SK-N-SH (cell line): ENCODE results near the gene POLA1. TPM values are rescaled to one million over a fixed set of nuclear protein-coding genes. Genes with fewer than 3 reads are reported as not detected.

Experiments
- CTCF ChIA-PET: fragments of 300-600, 350-600 bp; formaldehyde crosslinking; extraction: SDS; loops from one replicate; lab custom pipeline; 2021; lab: Yijun Ruan, JAX
- POLR2A ChIA-PET: fragments of 350-600 bp; sonication (Branson Sonifier 250); formaldehyde crosslinking; extraction: SDS; loops from one replicate; lab custom pipeline; 2020; ENCODE audit warnings: antibody characterized with exemption, inconsistent platforms; lab: Yijun Ruan, JAX
- DNase-seq: peaks from one replicate; pipeline ENCODE4 v3.0.0; 2012
- H2AFZ ChIP-seq: fragments of 200-600 bp; sonication (generic); 2 replicates; pipeline ENCODE4 v1.8.1; 2016; ENCODE audit warnings: antibody characterized with exemption, mild to moderate bottlenecking, low read depth
- H3F3A ChIP-seq: fragments of 200-600 bp; sonication (generic); replicated peaks from 2 replicates; pipeline ENCODE3; 2016; ENCODE audit warnings: antibody characterized with exemption, mild to moderate bottlenecking; ENCODE audit not compliant: insufficient read depth
- H3K27ac ChIP-seq, 2 experiments: fragments of 200-500 bp in 1 of 2; fragments of 200-600 bp in 1 of 2; sonication (Bioruptor generic) in 1 of 2; sonication (generic), shearing (Covaris generic) in 1 of 2; 2 replicates each; pipeline versions ENCODE4 v1.5.1 to v1.6.1; 2014 to 2016; ENCODE audit warnings: low read depth in 2 of 2, inconsistent platforms in 1 of 2, low read length in 1 of 2, mild to moderate bottlenecking in 1 of 2, mixed read lengths in 1 of 2
- H3K27me3 ChIP-seq: fragments of 200-600 bp; sonication (generic), shearing (Covaris generic); 2 replicates; pipeline ENCODE4 v1.6.1; 2016; ENCODE audit warnings: mixed run types; ENCODE audit not compliant: insufficient read depth
- H3K36me3 ChIP-seq, 2 experiments: fragments of 200-500 bp in 1 of 2; fragments of 200-600 bp in 1 of 2; sonication (Bioruptor generic) in 1 of 2; sonication (generic) in 1 of 2; replicated peaks in 1 of 2; 2 replicates each; pipeline versions ENCODE3 to v1.5.1; 2014 to 2016; ENCODE audit warnings: low read length in 1 of 2, mild to moderate bottlenecking in 1 of 2; ENCODE audit not compliant: insufficient read depth in 2 of 2, control insufficient read depth in 1 of 2
- H3K4me1 ChIP-seq, 2 experiments: fragments of 200-500 bp in 1 of 2; fragments of 200-600 bp in 1 of 2; sonication (Bioruptor generic) in 1 of 2; sonication (generic), shearing (Covaris generic) in 1 of 2; 2 replicates each; pipeline versions ENCODE4 v1.5.1 to v1.6.1; 2014 to 2016; ENCODE audit warnings: low read depth in 1 of 2, low read length in 1 of 2, mixed run types in 1 of 2; ENCODE audit not compliant: insufficient read depth in 2 of 2, control insufficient read depth in 1 of 2
- H3K4me2 ChIP-seq: fragments of 200-600 bp; sonication (generic), shearing (Covaris generic); 2 replicates; pipeline ENCODE4 v1.6.1; 2017; ENCODE audit warnings: mixed run types
- H3K4me3 ChIP-seq, 2 experiments: fragments of 200-500 bp in 1 of 2; fragments of 200-600 bp in 1 of 2; sonication (Bioruptor generic) in 1 of 2; sonication (generic), shearing (Covaris generic) in 1 of 2; 2 replicates each; pipeline versions ENCODE4 v1.5.1 to v1.8.1; 2014 to 2016; ENCODE audit warnings: low read depth in 2 of 2, inconsistent platforms in 1 of 2, low read length in 1 of 2, mild to moderate bottlenecking in 1 of 2, mixed read lengths in 1 of 2, moderate library complexity in 1 of 2
- H3K79me2 ChIP-seq: fragments of 200-600 bp; sonication (generic); 2 replicates; pipeline ENCODE4 v1.8.1; 2017; ENCODE audit warnings: mild to moderate bottlenecking; ENCODE audit not compliant: insufficient read depth
- H3K9ac ChIP-seq: fragments of 200-600 bp; sonication (generic); 2 replicates; pipeline ENCODE4 v1.6.1; 2017; ENCODE audit warnings: mixed run types
- H3K9me2 ChIP-seq: fragments of 200-600 bp; sonication (generic); 2 replicates; pipeline ENCODE4 v1.6.1; 2017; ENCODE audit warnings: mixed run types
- H3K9me3 ChIP-seq: fragments of 200-600 bp; sonication (generic); 2 replicates; pipeline ENCODE4 v1.6.1; 2017; ENCODE audit warnings: mixed run types, mild to moderate bottlenecking, moderate library complexity
- H4K20me1 ChIP-seq: fragments of 200-600 bp; sonication (generic); 2 replicates; pipeline ENCODE4 v1.6.1; 2017; ENCODE audit warnings: mild to moderate bottlenecking, mixed run types; ENCODE audit not compliant: insufficient read depth
- EP300 ChIP-seq, 2 experiments: IDR thresholded peaks; 2 replicates each; pipeline versions ENCODE4 v1.4.0 to v1.6.1; 2012; ENCODE audit warnings: borderline replicate concordance in 1 of 2, low read depth in 1 of 2, low read length in 1 of 2
- MXI1 ChIP-seq: IDR thresholded peaks from 2 replicates; pipeline ENCODE4 v1.6.1; 2012; ENCODE audit warnings: mild to moderate bottlenecking, low read depth, low read length, improper control_type of control experiment
- NRF1 ChIP-seq: IDR thresholded peaks from 2 replicates; pipeline ENCODE4 v1.6.1; 2012; ENCODE audit warnings: low read depth, mild to moderate bottlenecking, low read length
- POLR2AphosphoS5 ChIP-seq: IDR thresholded peaks from 2 replicates; pipeline ENCODE4 v1.6.1; 2012; ENCODE audit warnings: low read depth, low read length
- RCOR1 ChIP-seq: fragments of 150-350 bp; IDR thresholded peaks from 2 replicates; pipeline ENCODE4 v1.6.1; 2017; ENCODE audit warnings: antibody characterized with exemption, low read length
- REST ChIP-seq: IDR thresholded peaks from 2 replicates; pipeline ENCODE4 v1.6.1; 2012; ENCODE audit warnings: mild to moderate bottlenecking, low read depth, low read length, moderate library complexity
- WGBS: methylation state at CpG from one replicate; pipeline ENCODE4 v1.1.6; 2017; ENCODE audit warnings: low lambda C conversion rate; 5-methylcytosine and 5-hydroxymethylcytosine counted together
- polyA plus RNA-seq, 3 experiments: library from polyadenylated mRNA; depleted of rRNA; stranded (reverse); fragments of >200 nt; gene quantifications; 2 replicates each; pipeline ENCODE4 v1.2.3, GENCODE V29; 2012
- TF ChIP-seq, protein P1 (sequence below): IDR thresholded peaks from 2 replicates; pipeline ENCODE4 v1.4.0; 2012; ENCODE audit warnings: low read depth, borderline replicate concordance
- TF ChIP-seq, protein P2 (sequence below): fragments of 150-350 bp; IDR thresholded peaks from 2 replicates; pipeline ENCODE4 v1.6.1; 2017; ENCODE audit warnings: antibody characterized with exemption, low read length, low read depth, borderline replicate concordance
- TF ChIP-seq, protein P3 (sequence below): fragments of 150-350 bp; IDR thresholded peaks from 2 replicates; pipeline ENCODE4 v1.6.1; 2016; ENCODE audit warnings: mild to moderate bottlenecking, low read depth, low read length
- TF ChIP-seq, protein P4 (sequence below): IDR thresholded peaks from 2 replicates; pipeline ENCODE4 v1.4.0; 2012; ENCODE audit warnings: low read depth

POLA1 gene
- polyA plus RNA-seq, 1 of the 3 experiments (the other 2 are of a cell fraction) = 2.8 TPM

GRCh38 chrX:24874604-24875247 lies 181.0 kb downstream of the POLA1 start:
- H3K4me2 ChIP-seq = no peak overlapping the region
- 49% methylated on average over 7 of the region's 7 CpGs for WGBS
- H4K20me1 ChIP-seq = no peaks in the 10 kb centered on the region
- no peaks in the 10 kb centered on the region for H3F3A ChIP-seq
- no peaks in the 10 kb centered on the region for H3K36me3 ChIP-seq
- no peak overlapping the region for H3K4me3 ChIP-seq
- ChIA-PET CTCF (no interaction called here), POLR2A (no interaction called here)
- DNase-seq = no peak
- no peak overlapping the region for H2AFZ ChIP-seq
- no peaks in the 10 kb centered on the region for H3K4me1 ChIP-seq
- TF ChIP-seq, protein P1, sequence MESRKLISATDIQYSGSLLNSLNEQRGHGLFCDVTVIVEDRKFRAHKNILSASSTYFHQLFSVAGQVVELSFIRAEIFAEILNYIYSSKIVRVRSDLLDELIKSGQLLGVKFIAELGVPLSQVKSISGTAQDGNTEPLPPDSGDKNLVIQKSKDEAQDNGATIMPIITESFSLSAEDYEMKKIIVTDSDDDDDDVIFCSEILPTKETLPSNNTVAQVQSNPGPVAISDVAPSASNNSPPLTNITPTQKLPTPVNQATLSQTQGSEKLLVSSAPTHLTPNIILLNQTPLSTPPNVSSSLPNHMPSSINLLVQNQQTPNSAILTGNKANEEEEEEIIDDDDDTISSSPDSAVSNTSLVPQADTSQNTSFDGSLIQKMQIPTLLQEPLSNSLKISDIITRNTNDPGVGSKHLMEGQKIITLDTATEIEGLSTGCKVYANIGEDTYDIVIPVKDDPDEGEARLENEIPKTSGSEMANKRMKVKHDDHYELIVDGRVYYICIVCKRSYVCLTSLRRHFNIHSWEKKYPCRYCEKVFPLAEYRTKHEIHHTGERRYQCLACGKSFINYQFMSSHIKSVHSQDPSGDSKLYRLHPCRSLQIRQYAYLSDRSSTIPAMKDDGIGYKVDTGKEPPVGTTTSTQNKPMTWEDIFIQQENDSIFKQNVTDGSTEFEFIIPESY = no peak
- no peak for TF ChIP-seq MXI1
- TF ChIP-seq, protein P2, sequence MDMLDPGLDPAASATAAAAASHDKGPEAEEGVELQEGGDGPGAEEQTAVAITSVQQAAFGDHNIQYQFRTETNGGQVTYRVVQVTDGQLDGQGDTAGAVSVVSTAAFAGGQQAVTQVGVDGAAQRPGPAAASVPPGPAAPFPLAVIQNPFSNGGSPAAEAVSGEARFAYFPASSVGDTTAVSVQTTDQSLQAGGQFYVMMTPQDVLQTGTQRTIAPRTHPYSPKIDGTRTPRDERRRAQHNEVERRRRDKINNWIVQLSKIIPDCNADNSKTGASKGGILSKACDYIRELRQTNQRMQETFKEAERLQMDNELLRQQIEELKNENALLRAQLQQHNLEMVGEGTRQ = no peak
- no peak overlapping the region for H3K27ac ChIP-seq
- H3K9ac ChIP-seq = no peak overlapping the region
- H3K9me3 ChIP-seq = no peaks in the 10 kb centered on the region
- no peaks in the 10 kb centered on the region for H3K79me2 ChIP-seq
- H3K9me2 ChIP-seq = no peaks in the 10 kb centered on the region
- no peaks in the 10 kb centered on the region for H3K27me3 ChIP-seq

GRCh38 chrX:24876530-24877287 lies 183.0 kb downstream of the POLA1 start:
- Histone ChIP-seq H3K79me2 (no peaks in the 10 kb centered on the region), H3K9me3 (no peaks in the 10 kb centered on the region), H2AFZ (no peak overlapping the region), H3K27me3 (no peaks in the 10 kb centered on the region), H3K4me2 (no peak overlapping the region), H3K4me3 (no peak overlapping the region), H3K36me3 (no peaks in the 10 kb centered on the region), H3K9ac (no peak overlapping the region), H3F3A (no peaks in the 10 kb centered on the region), H3K4me1 (no peaks in the 10 kb centered on the region), H3K27ac (no peak overlapping the region), H4K20me1 (no peaks in the 10 kb centered on the region), H3K9me2 (no peaks in the 10 kb centered on the region)
- CTCF ChIA-PET = interaction anchor here (0.7 to 2.1 kb wide), 3 partner anchors 11 to 315 kb away, joined by 3 to 8 read pairs (median 4); no protein-coding TSS in a partner anchor
- POLR2A ChIA-PET = no interaction called here
- WGBS = 41% methylated on average over 9 of the region's 9 CpGs
- TF ChIP-seq, protein P3, sequence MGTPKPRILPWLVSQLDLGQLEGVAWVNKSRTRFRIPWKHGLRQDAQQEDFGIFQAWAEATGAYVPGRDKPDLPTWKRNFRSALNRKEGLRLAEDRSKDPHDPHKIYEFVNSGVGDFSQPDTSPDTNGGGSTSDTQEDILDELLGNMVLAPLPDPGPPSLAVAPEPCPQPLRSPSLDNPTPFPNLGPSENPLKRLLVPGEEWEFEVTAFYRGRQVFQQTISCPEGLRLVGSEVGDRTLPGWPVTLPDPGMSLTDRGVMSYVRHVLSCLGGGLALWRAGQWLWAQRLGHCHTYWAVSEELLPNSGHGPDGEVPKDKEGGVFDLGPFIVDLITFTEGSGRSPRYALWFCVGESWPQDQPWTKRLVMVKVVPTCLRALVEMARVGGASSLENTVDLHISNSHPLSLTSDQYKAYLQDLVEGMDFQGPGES = no peak
- TF ChIP-seq, protein P4, sequence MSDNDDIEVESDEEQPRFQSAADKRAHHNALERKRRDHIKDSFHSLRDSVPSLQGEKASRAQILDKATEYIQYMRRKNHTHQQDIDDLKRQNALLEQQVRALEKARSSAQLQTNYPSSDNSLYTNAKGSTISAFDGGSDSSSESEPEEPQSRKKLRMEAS = no peak
- TF ChIP-seq POLR2AphosphoS5 (no peak), EP300 (IDR thresholded peaks at IDR 0.05; ENCODE audit: borderline replicate concordance in 1 of 2, low read depth in 1 of 2, low read length in 1 of 2) (no peak), MXI1 (no peak), REST (no peak), NRF1 (no peak), RCOR1 (no peak)
- TF ChIP-seq, protein P2 = no peak
- TF ChIP-seq, all 33 proteins: peak for 0
- DNase-seq = no peak
